ENCODE measurements around the gene SCAMP5. TPM values are rescaled to one million over a fixed set of nuclear protein-coding genes. Genes with fewer than 3 reads are reported as not detected.

The SCAMP5 gene
- total RNA-seq, 1 donor, result 1.1 TPM

DNA sequence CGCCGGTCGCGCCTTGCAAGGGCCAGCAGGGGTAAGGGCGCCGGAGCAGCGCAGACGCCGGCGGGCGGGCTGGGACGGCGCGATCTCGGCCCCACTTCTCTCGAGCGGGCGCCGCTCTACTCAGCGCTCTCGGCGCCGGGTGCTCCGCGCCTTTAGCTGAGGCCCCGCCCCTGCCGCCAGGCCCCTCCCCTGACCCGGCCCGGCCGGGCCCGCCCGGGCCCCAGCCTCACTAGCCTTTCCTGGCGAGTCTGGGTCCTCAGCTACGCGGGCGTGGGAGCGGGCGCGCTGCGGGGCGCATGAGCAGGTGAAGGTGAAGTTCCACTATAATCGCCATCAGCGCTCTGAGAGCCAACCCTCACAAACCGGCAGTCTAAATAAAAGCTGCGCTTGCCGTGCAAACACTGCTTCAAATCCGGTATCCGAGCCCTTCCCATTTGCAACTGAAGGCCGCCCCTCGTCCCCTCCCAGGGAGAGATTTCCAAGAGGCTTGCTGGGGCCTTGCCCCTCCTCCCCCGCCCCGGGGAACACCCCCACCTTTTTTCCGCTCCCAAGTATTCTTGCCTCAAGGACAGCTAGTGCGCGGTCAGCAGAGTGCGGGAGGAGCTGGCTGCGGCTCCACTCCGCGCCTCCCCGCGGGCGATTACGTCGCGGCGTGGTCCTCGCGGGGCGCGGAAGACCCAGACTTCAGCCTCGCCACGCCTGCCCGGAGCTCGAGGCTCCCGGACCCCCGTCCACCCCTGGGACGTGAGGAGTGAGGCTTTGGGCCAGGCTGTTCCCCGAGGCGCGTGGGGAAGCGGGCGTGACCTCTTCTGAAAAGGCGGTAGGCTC is 38.5 kb upstream of the SCAMP5 start, which contains the start of gene RPP25:
Gene RPP25 (minus strand): TSS at position 125 of the 828 bp plus-strand sequence. CDS start 189 bp downstream, outside the sequence.
- TF ChIP-seq, protein P1, sequence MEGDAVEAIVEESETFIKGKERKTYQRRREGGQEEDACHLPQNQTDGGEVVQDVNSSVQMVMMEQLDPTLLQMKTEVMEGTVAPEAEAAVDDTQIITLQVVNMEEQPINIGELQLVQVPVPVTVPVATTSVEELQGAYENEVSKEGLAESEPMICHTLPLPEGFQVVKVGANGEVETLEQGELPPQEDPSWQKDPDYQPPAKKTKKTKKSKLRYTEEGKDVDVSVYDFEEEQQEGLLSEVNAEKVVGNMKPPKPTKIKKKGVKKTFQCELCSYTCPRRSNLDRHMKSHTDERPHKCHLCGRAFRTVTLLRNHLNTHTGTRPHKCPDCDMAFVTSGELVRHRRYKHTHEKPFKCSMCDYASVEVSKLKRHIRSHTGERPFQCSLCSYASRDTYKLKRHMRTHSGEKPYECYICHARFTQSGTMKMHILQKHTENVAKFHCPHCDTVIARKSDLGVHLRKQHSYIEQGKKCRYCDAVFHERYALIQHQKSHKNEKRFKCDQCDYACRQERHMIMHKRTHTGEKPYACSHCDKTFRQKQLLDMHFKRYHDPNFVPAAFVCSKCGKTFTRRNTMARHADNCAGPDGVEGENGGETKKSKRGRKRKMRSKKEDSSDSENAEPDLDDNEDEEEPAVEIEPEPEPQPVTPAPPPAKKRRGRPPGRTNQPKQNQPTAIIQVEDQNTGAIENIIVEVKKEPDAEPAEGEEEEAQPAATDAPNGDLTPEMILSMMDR (IDR thresholded peaks at IDR 0.05; ENCODE audit: insufficient read depth, low read length), result no peak
- peak; percentile 73 for DNase-seq (ENCODE audit: low read depth)
- H3K4me3 ChIP-seq (ENCODE audit: low read depth, low read length), result peak within 1 kb of the TSS; percentile 64

DNA sequence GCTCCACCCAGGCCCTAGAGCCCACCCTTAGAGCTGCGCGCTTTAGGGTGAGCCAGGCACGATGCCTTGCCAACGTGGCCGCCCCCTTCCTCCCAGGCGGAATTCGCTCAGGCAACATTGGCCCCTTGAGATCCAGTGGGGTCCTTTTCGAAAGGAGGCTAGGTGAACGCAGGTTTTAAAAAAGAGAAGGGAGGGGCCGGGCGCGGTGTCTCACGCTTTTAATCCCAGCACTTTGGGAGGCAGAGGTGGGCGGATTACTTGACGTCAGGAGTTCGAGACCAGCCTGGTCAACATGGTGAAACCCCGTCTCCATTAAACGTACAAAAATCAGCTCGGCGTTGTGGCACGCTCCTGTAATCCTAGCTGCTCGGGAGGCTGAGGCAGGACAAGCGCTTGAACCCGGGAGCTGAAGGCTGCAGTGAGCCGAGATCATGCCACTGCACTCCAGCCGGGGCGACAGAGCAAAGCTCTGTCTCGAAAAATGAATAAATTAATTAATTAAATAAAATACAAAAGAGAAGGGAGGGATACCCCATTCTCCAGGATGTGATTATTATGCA is 37.8 kb upstream of the SCAMP5 start:
- peak; percentile 24 for DNase-seq (ENCODE audit: low read depth)
- TF ChIP-seq, protein P1 (IDR thresholded peaks at IDR 0.05; ENCODE audit: insufficient read depth, low read length), result peak; percentile 1

DNA sequence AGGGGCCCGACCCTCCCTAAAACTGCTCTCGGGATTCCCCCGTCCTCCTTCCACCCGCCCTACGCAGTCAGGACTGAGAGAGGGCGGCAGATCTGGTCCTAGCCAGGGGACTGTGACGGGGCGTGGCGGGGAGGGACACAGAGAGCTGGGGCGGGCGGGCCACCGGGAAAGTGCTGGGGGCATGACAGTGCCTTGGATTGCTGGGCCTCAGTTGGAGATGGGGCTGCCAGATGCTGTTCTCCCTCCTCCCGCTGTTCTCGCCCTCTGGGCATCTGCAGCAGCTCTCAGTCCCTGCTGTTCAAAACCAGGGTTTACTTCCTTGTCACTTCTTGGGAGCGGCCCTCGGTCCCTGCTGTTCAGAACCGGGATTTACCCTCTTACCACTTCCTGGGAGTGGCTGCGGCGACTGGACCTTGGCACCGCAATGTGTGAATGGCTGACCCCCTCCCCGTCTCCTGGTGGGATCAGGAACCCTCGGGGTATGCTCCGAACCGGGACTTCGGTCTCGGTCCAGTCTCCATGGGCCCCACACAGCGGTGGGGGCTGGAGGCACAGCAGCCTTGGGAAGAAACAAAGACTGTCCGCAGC is 36.9 kb upstream of the SCAMP5 start:
- H3K4me3 ChIP-seq (ENCODE audit: low read depth, low read length), result peak overlapping the region; percentile 57
- TF ChIP-seq, protein P1 (IDR thresholded peaks at IDR 0.05; ENCODE audit: insufficient read depth, low read length), result peak; percentile 49
- DNase-seq (ENCODE audit: low read depth), result peak; percentile 35

More for the DNA sequence above, 37.8 kb upstream of the SCAMP5 start:
- peak overlapping the region; percentile 64 for H3K4me3 ChIP-seq (ENCODE audit: low read depth, low read length)

DNA sequence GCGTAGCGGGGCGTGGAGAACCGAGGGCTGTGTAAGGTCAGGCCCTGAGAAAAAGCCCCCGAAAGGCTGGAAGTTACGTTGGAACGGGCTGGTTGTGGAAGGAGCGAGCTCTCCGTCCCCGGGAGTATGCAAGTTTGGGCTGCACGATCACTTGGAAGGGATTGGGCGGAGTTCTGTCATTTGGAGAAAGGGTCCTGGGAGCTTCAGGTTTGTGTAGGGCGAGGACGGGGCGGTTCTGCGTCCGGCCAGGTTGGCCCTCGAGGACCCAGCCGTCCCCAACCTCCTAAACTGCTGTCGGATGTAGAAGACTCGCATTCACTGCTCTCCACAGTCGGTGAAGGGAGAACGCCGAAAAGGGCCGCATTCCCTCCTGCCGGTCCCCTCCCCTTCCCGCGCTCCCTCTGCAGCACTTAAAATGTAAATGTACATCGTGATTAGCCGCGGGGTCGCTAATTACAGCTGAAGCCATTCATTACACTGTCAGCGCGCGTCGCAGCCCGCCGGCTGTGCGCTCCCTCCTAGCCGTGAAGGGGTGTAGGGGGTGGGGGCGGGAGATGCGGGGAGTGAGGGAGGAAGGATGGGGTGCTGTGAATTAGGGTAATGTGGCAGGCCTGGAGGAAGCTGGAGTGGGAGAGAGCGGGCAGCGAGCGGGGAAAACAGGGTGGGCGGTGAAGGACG is 36.3 kb upstream of the SCAMP5 start:
- TF ChIP-seq, protein P1 (IDR thresholded peaks at IDR 0.05; ENCODE audit: insufficient read depth, low read length), result no peak
- peak overlapping the region; percentile 57 for H3K4me3 ChIP-seq (ENCODE audit: low read depth, low read length)
- no peak for DNase-seq (ENCODE audit: low read depth)

DNA sequence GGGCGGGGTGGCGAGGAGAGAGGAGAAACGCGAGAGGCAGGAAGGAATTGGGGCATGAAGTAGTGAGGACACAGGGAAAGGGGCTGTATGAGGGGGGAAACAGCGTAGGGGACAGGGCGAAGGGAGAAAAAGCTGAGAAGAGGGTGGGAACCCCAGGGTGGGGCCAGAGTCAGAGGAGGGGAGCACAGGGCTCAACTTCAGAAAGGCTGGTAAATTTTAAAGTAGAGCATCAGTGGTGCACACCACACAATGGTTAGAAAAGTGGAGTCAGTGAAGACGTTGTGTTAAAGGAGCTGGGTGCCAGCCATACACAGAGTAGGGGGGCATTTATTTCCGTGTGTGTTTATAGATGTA is 35.8 kb upstream of the SCAMP5 start:
- TF ChIP-seq, protein P1 (IDR thresholded peaks at IDR 0.05; ENCODE audit: insufficient read depth, low read length), result no peak
- DNase-seq (ENCODE audit: low read depth), result no peak
- H3K4me3 ChIP-seq (ENCODE audit: low read depth, low read length), result peak overlapping the region; percentile 6

DNA sequence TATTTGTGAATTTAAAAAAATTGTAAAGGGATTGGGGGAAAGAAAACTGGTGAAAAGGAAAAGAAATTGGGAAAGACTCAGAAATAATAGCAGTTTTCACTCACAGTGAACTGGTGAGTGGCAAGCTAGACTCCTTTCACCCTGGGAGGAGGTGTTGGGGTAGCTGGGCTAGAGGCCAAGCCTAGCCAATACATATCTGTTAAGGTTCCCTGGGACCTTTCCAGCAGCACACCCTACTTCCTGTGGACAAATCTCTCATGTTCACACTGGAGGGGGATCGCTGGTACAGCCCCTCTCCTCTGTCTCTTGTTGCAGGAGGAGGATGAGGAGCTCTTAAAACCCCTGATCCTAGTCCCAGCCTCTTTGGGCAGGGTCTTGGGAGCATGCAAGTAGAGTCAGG is 35.1 kb upstream of the SCAMP5 start:
- TF ChIP-seq, protein P1 (IDR thresholded peaks at IDR 0.05; ENCODE audit: insufficient read depth, low read length), result no peak
- no peak for DNase-seq (ENCODE audit: low read depth)
- no peak overlapping the region for H3K4me3 ChIP-seq (ENCODE audit: low read depth, low read length)
